HEK293 (cell line): Measurements from ENCODE around the gene GCDH.

ENCODE experiments used
- BCL11A ChIP-seq: fragments of 450-650 bp; formaldehyde crosslinking; IDR thresholded peaks from 2 replicates; pipeline ENCODE4 v1.5.1; 2016; ENCODE audit warnings: low read depth, missing biosample characterization, missing genetic modification characterization
- GLI2 ChIP-seq: fragments of 450-650 bp; formaldehyde crosslinking; IDR thresholded peaks from 2 replicates; pipeline ENCODE4; 2017; ENCODE audit warnings: missing biosample characterization, missing genetic modification characterization, low read depth, borderline replicate concordance
- HOXC10 ChIP-seq: sonication (generic); formaldehyde crosslinking; IDR thresholded peaks from 2 replicates; pipeline ENCODE4 v1.8.1; 2023; ENCODE audit warnings: mild to moderate bottlenecking, missing genetic modification reagents
- MYNN ChIP-seq: fragments of 450-650 bp; formaldehyde crosslinking; IDR thresholded peaks from 2 replicates; pipeline ENCODE4 v1.5.1; 2016; ENCODE audit warnings: missing biosample characterization, missing genetic modification characterization, borderline replicate concordance
- RBAK ChIP-seq: fragments of 450-650 bp; formaldehyde crosslinking; IDR thresholded peaks from 2 replicates; pipeline ENCODE4 v1.5.1; 2016; ENCODE audit warnings: missing biosample characterization, missing genetic modification characterization
- REPIN1 ChIP-seq: fragments of 450-650 bp; formaldehyde crosslinking; IDR thresholded peaks from 2 replicates; pipeline ENCODE4 v1.5.1; 2017; ENCODE audit warnings: missing biosample characterization, missing genetic modification characterization, low read depth
- SCRT2 ChIP-seq: fragments of 450-650 bp; formaldehyde crosslinking; IDR thresholded peaks from 2 replicates; pipeline ENCODE4 v1.5.1; 2016; ENCODE audit warnings: missing biosample characterization, missing genetic modification characterization
- ZNF132 ChIP-seq: fragments of 450-650 bp; formaldehyde crosslinking; IDR thresholded peaks from 2 replicates; pipeline ENCODE4 v1.5.1; 2017; ENCODE audit warnings: missing biosample characterization, missing genetic modification characterization, borderline replicate concordance
- ZNF16 ChIP-seq: fragments of 450-650 bp; formaldehyde crosslinking; IDR thresholded peaks from 2 replicates; pipeline ENCODE4 v1.5.1; 2016; ENCODE audit warnings: low read depth, missing biosample characterization, missing genetic modification characterization
- ZNF211 ChIP-seq: fragments of 450-650 bp; formaldehyde crosslinking; IDR thresholded peaks from 2 replicates; pipeline ENCODE4 v1.5.1; 2016; ENCODE audit warnings: low read depth, missing biosample characterization, missing genetic modification characterization
- ZNF302 ChIP-seq: fragments of 450-650 bp; formaldehyde crosslinking; IDR thresholded peaks from 2 replicates; pipeline ENCODE4 v1.5.1; 2016; ENCODE audit warnings: missing biosample characterization, missing genetic modification characterization, low read depth
- ZNF324 ChIP-seq: fragments of 450-650 bp; formaldehyde crosslinking; IDR thresholded peaks from 2 replicates; pipeline ENCODE4 v1.5.1; 2016; ENCODE audit warnings: missing biosample characterization, missing genetic modification characterization
- ZNF341 ChIP-seq: fragments of 450-650 bp; formaldehyde crosslinking; IDR thresholded peaks from 2 replicates; pipeline ENCODE4; 2016; ENCODE audit warnings: low read depth, missing biosample characterization, missing genetic modification characterization
- ZNF350 ChIP-seq: fragments of 450-650 bp; formaldehyde crosslinking; IDR thresholded peaks from 2 replicates; pipeline ENCODE4 v1.5.0; 2017; ENCODE audit warnings: missing biosample characterization, mild to moderate bottlenecking, missing genetic modification characterization
- ZNF404 ChIP-seq: fragments of 450-650 bp; formaldehyde crosslinking; IDR thresholded peaks from 2 replicates; pipeline ENCODE4 v1.5.1; 2017; ENCODE audit warnings: missing biosample characterization, missing genetic modification characterization
- ZNF426 ChIP-seq: fragments of 450-650 bp; formaldehyde crosslinking; IDR thresholded peaks from 2 replicates; pipeline ENCODE4 v1.5.1; 2017; ENCODE audit warnings: missing biosample characterization, missing genetic modification characterization, mild to moderate bottlenecking, inconsistent platforms, moderate library complexity
- ZNF529 ChIP-seq: fragments of 450-650 bp; formaldehyde crosslinking; IDR thresholded peaks from 2 replicates; pipeline ENCODE4 v1.5.1; 2017; ENCODE audit warnings: missing genetic modification characterization, missing biosample characterization; ENCODE audit not compliant: insufficient replicate concordance
- ZNF561 ChIP-seq: fragments of 450-650 bp; IDR thresholded peaks from 2 replicates; pipeline ENCODE4 v1.5.1; 2018; ENCODE audit warnings: missing biosample characterization, missing genetic modification characterization, borderline replicate concordance
- ZNF624 ChIP-seq: fragments of 450-650 bp; formaldehyde crosslinking; IDR thresholded peaks from 2 replicates; pipeline ENCODE4 v1.5.1; 2017; ENCODE audit warnings: missing biosample characterization, missing genetic modification characterization
- ZNF629 ChIP-seq: fragments of 450-650 bp; formaldehyde crosslinking; IDR thresholded peaks from 2 replicates; pipeline ENCODE4 v1.5.1; 2017; ENCODE audit warnings: missing biosample characterization, missing genetic modification characterization
- ZNF658 ChIP-seq: fragments of 450-650 bp; formaldehyde crosslinking; IDR thresholded peaks from 2 replicates; pipeline ENCODE4; 2016; ENCODE audit warnings: missing biosample characterization, missing genetic modification characterization
- ZNF670 ChIP-seq: fragments of 450-650 bp; formaldehyde crosslinking; IDR thresholded peaks from 2 replicates; pipeline ENCODE4 v1.5.1; 2016; ENCODE audit warnings: missing biosample characterization, missing genetic modification characterization, low read depth
- ZNF677 ChIP-seq: fragments of 450-650 bp; IDR thresholded peaks from 2 replicates; pipeline ENCODE4 v1.5.0; 2018; ENCODE audit warnings: missing biosample characterization, mild to moderate bottlenecking, missing genetic modification characterization, moderate library complexity
- ZNF76 ChIP-seq: fragments of 450-650 bp; formaldehyde crosslinking; IDR thresholded peaks from 2 replicates; pipeline ENCODE4; 2016; ENCODE audit warnings: low read depth, missing biosample characterization, missing genetic modification characterization, borderline replicate concordance
- ZNF791 ChIP-seq: fragments of 450-650 bp; formaldehyde crosslinking; IDR thresholded peaks from 2 replicates; pipeline ENCODE4 v1.5.1; 2016; ENCODE audit warnings: missing biosample characterization, missing genetic modification characterization
- ZNF843 ChIP-seq: fragments of 450-650 bp; formaldehyde crosslinking; IDR thresholded peaks from 2 replicates; pipeline ENCODE4 v1.5.1; 2016; ENCODE audit warnings: missing biosample characterization, missing genetic modification characterization
- TF ChIP-seq, protein P1 (sequence below): fragments of 450-650 bp; formaldehyde crosslinking; IDR thresholded peaks from 2 replicates; pipeline ENCODE4 v1.5.0; 2017; ENCODE audit warnings: missing biosample characterization, missing genetic modification characterization, borderline replicate concordance
- TF ChIP-seq, protein P2 (sequence below): fragments of 450-650 bp; formaldehyde crosslinking; IDR thresholded peaks from 2 replicates; pipeline ENCODE4 v1.5.1; 2016; ENCODE audit warnings: missing biosample characterization, missing genetic modification characterization
- TF ChIP-seq, protein P3 (sequence below): fragments of 450-650 bp; formaldehyde crosslinking; IDR thresholded peaks from 2 replicates; pipeline ENCODE4 v1.5.1; 2017; ENCODE audit warnings: missing biosample characterization, missing genetic modification characterization
- TF ChIP-seq, protein P4 (sequence below): fragments of 450-650 bp; formaldehyde crosslinking; IDR thresholded peaks from 2 replicates; pipeline ENCODE4 v1.5.1; 2016; ENCODE audit warnings: missing biosample characterization, missing genetic modification characterization
- TF ChIP-seq, protein P5 (sequence below): fragments of 450-650 bp; formaldehyde crosslinking; IDR thresholded peaks from 2 replicates; pipeline ENCODE4 v1.5.1; 2016; ENCODE audit warnings: missing biosample characterization, missing genetic modification characterization
- TF ChIP-seq, protein P6 (sequence below): fragments of 450-650 bp; formaldehyde crosslinking; IDR thresholded peaks from 2 replicates; pipeline ENCODE4 v1.5.1; 2016; ENCODE audit warnings: missing biosample characterization, missing genetic modification characterization

GCDH gene

DNA sequence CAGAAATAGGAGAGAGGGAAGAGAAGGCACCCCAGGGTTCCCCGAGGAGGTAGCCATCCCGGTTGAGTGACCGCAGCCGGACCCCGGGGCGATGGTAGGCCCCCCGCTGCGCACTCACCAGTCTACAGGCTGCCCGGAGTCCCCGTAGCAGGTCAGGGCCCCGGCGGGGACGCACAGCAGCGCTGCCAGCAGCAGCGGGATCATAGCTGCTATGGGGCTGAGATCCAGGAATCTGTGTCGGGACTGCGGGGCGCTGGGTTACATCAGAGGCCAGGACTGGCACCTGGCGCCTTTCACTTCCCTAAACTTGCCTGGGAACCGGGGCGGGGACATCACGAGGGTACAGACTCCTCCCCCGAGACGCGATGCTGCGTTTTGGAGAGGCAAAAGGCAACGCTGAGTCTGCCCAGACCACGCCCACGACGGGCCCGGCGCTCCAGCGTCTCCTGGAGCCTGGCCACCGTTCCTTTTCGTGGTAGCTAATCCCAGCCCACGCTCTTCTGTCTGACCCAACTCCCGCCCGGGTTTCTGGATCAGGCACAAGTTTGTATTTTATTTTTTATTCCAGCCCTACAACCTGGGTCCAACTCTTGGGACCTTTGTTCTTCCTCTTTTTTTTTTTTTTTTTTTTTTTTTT, 9.7 kb upstream of the GCDH start, which contains the start of gene DNASE2 (continued):
- TF ChIP-seq, protein P1, sequence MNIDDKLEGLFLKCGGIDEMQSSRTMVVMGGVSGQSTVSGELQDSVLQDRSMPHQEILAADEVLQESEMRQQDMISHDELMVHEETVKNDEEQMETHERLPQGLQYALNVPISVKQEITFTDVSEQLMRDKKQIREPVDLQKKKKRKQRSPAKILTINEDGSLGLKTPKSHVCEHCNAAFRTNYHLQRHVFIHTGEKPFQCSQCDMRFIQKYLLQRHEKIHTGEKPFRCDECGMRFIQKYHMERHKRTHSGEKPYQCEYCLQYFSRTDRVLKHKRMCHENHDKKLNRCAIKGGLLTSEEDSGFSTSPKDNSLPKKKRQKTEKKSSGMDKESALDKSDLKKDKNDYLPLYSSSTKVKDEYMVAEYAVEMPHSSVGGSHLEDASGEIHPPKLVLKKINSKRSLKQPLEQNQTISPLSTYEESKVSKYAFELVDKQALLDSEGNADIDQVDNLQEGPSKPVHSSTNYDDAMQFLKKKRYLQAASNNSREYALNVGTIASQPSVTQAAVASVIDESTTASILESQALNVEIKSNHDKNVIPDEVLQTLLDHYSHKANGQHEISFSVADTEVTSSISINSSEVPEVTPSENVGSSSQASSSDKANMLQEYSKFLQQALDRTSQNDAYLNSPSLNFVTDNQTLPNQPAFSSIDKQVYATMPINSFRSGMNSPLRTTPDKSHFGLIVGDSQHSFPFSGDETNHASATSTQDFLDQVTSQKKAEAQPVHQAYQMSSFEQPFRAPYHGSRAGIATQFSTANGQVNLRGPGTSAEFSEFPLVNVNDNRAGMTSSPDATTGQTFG (tag by site-specific recombination), result no peak
- no peak for TF ChIP-seq ZNF670
- TF ChIP-seq ZNF791 (tag by site-specific recombination), result no peak
- no peak for TF ChIP-seq SCRT2 (tag by site-specific recombination)
- TF ChIP-seq, protein P2, sequence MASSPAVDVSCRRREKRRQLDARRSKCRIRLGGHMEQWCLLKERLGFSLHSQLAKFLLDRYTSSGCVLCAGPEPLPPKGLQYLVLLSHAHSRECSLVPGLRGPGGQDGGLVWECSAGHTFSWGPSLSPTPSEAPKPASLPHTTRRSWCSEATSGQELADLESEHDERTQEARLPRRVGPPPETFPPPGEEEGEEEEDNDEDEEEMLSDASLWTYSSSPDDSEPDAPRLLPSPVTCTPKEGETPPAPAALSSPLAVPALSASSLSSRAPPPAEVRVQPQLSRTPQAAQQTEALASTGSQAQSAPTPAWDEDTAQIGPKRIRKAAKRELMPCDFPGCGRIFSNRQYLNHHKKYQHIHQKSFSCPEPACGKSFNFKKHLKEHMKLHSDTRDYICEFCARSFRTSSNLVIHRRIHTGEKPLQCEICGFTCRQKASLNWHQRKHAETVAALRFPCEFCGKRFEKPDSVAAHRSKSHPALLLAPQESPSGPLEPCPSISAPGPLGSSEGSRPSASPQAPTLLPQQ, result peak; percentile 68
- TF ChIP-seq GLI2 (tag by site-specific recombination), result no peak
- TF ChIP-seq, protein P3, sequence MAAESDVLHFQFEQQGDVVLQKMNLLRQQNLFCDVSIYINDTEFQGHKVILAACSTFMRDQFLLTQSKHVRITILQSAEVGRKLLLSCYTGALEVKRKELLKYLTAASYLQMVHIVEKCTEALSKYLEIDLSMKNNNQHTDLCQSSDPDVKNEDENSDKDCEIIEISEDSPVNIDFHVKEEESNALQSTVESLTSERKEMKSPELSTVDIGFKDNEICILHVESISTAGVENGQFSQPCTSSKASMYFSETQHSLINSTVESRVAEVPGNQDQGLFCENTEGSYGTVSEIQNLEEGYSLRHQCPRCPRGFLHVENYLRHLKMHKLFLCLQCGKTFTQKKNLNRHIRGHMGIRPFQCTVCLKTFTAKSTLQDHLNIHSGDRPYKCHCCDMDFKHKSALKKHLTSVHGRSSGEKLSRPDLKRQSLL (tag by site-specific recombination), result peak; percentile 98
- no peak for TF ChIP-seq BCL11A
- TF ChIP-seq ZNF132, result no peak
- TF ChIP-seq ZNF629 (tag by site-specific recombination), result peak; percentile 75
- TF ChIP-seq ZNF211 (tag by site-specific recombination), result no peak
- TF ChIP-seq, protein P4, sequence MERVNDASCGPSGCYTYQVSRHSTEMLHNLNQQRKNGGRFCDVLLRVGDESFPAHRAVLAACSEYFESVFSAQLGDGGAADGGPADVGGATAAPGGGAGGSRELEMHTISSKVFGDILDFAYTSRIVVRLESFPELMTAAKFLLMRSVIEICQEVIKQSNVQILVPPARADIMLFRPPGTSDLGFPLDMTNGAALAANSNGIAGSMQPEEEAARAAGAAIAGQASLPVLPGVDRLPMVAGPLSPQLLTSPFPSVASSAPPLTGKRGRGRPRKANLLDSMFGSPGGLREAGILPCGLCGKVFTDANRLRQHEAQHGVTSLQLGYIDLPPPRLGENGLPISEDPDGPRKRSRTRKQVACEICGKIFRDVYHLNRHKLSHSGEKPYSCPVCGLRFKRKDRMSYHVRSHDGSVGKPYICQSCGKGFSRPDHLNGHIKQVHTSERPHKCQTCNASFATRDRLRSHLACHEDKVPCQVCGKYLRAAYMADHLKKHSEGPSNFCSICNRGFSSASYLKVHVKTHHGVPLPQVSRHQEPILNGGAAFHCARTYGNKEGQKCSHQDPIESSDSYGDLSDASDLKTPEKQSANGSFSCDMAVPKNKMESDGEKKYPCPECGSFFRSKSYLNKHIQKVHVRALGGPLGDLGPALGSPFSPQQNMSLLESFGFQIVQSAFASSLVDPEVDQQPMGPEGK (tag by site-specific recombination), result 0 out of 2 replicates have a peak, but pooled peaks have one; percentile 45
- TF ChIP-seq ZNF404 (tag by site-specific recombination), result no peak
- no peak; the same call in 1 of the 2 replicates for TF ChIP-seq ZNF324 (tag by site-specific recombination)
- no peak for TF ChIP-seq ZNF529 (tag by site-specific recombination)
- peak; percentile 72 for TF ChIP-seq ZNF341 (tag by site-specific recombination)
- TF ChIP-seq, protein P5, sequence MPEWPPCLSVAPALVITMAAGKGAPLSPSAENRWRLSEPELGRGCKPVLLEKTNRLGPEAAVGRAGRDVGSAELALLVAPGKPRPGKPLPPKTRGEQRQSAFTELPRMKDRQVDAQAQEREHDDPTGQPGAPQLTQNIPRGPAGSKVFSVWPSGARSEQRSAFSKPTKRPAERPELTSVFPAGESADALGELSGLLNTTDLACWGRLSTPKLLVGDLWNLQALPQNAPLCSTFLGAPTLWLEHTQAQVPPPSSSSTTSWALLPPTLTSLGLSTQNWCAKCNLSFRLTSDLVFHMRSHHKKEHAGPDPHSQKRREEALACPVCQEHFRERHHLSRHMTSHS (tag by site-specific recombination), result no peak
- no peak for TF ChIP-seq RBAK (tag by site-specific recombination)
- TF ChIP-seq ZNF677 (tag by site-specific recombination), result no peak
- TF ChIP-seq, protein P6, sequence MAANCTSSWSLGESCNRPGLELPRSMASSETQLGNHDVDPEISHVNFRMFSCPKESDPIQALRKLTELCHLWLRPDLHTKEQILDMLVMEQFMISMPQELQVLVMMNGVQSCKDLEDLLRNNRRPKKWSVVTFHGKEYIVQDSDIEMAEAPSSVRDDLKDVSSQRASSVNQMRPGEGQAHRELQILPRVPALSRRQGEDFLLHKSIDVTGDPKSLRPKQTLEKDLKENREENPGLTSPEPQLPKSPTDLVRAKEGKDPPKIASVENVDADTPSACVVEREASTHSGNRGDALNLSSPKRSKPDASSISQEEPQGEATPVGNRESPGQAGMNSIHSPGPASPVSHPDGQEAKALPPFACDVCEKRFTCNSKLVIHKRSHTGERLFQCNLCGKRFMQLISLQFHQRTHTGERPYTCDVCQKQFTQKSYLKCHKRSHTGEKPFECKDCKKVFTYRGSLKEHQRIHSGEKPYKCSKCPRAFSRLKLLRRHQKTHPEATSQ (tag by site-specific recombination), result 0 out of 2 replicates have a peak, but pooled peaks have one; percentile 16
- peak; percentile 20; the same call in 1 of the 2 replicates for TF ChIP-seq ZNF843 (tag by site-specific recombination)
- TF ChIP-seq ZNF302 (tag by site-specific recombination), result no peak
- TF ChIP-seq ZNF624 (tag by site-specific recombination), result no peak
- TF ChIP-seq HOXC10 (CRISPR knock-in tag), result no peak
- no peak for TF ChIP-seq ZNF16 (tag by site-specific recombination)
- no peak for TF ChIP-seq ZNF561 (tag by site-specific recombination)
- TF ChIP-seq MYNN (tag by site-specific recombination), result no peak
- TF ChIP-seq ZNF426 (tag by site-specific recombination), result no peak
- TF ChIP-seq ZNF350 (tag by site-specific recombination), result no peak
- no peak for TF ChIP-seq ZNF76
- no peak for TF ChIP-seq ZNF658 (tag by site-specific recombination)
- no peak for TF ChIP-seq REPIN1 (tag by site-specific recombination)
